Suprapubic skin (tissue), 3 donors: ENCODE results near the gene PARP8.

ENCODE experiments used
- EP300 ChIP-seq: sonication (generic); formaldehyde crosslinking; IDR thresholded peaks from one replicate; pipeline ENCODE4 v1.6.1; 2017; ENCODE audit warnings: antibody characterized with exemption
- POLR2A ChIP-seq, 2 donors: fragments of 450-650 bp; IDR thresholded peaks; one replicate each; pipeline ENCODE4 v1.6.1; 2017; ENCODE audit warnings: antibody characterized with exemption in 2 of 2, mild to moderate bottlenecking in 2 of 2, moderate library complexity in 2 of 2
- TF ChIP-seq, protein P1 (sequence below), 2 donors: fragments of 200-600 bp in 1 of 2; fragments of 450-650 bp in 1 of 2; sonication (generic) in 1 of 2; IDR thresholded peaks; one replicate each; pipeline ENCODE4 v1.5.1; 2016 to 2019; ENCODE audit warnings: antibody characterized with exemption in 2 of 2, mild to moderate bottlenecking in 1 of 2, moderate library complexity in 1 of 2

- TF ChIP-seq, protein P1, sequence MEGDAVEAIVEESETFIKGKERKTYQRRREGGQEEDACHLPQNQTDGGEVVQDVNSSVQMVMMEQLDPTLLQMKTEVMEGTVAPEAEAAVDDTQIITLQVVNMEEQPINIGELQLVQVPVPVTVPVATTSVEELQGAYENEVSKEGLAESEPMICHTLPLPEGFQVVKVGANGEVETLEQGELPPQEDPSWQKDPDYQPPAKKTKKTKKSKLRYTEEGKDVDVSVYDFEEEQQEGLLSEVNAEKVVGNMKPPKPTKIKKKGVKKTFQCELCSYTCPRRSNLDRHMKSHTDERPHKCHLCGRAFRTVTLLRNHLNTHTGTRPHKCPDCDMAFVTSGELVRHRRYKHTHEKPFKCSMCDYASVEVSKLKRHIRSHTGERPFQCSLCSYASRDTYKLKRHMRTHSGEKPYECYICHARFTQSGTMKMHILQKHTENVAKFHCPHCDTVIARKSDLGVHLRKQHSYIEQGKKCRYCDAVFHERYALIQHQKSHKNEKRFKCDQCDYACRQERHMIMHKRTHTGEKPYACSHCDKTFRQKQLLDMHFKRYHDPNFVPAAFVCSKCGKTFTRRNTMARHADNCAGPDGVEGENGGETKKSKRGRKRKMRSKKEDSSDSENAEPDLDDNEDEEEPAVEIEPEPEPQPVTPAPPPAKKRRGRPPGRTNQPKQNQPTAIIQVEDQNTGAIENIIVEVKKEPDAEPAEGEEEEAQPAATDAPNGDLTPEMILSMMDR (IDR thresholded peaks at IDR 0.05), result no peak
- TF ChIP-seq POLR2A (IDR thresholded peaks at IDR 0.05), result no peak
- no peak for TF ChIP-seq EP300
Measured at GRCh38 chr5:50878470-50878869, 212.0 kb downstream of the PARP8 start.
